ENCODE results near the gene IL4I1.

The IL4I1 gene

GRCh38 chr19:49923055-49924003 lies 26.6 kb upstream of the IL4I1 start:
- DNase-seq = no peak

- DNase-seq = no peak
Measured at GRCh38 chr19:49921871-49922795, 25.4 kb upstream of the IL4I1 start.

GRCh38 chr19:49920624-49921363 lies 24.1 kb upstream of the IL4I1 start:
- DNase-seq = no peak

- no peak for DNase-seq
Measured at GRCh38 chr19:49918089-49918488, 21.4 kb upstream of the IL4I1 start.

- no peak for DNase-seq
Measured at GRCh38 chr19:49916839-49917733, 20.4 kb upstream of the IL4I1 start.

- DNase-seq = no peak
Measured at GRCh38 chr19:49915271-49915670, 18.6 kb upstream of the IL4I1 start.

GRCh38 chr19:49913720-49914119 lies 17.0 kb upstream of the IL4I1 start:
- DNase-seq = no peak

- no peak for DNase-seq
Measured at GRCh38 chr19:49912965-49913685, 16.4 kb upstream of the IL4I1 start.

- no peak for DNase-seq
Measured at GRCh38 chr19:49911381-49912145, 14.9 kb upstream of the IL4I1 start.

- no peak for DNase-seq
Measured at GRCh38 chr19:49910179-49910578, 13.5 kb upstream of the IL4I1 start.

- DNase-seq = no peak
Measured at GRCh38 chr19:49908480-49909420, 12.1 kb upstream of the IL4I1 start.

GRCh38 chr19:49907745-49908446 lies 11.2 kb upstream of the IL4I1 start:
- DNase-seq = no peak

GRCh38 chr19:49906879-49907564 lies 10.3 kb upstream of the IL4I1 start:
- no peak for DNase-seq

- DNase-seq = no peak
Measured at GRCh38 chr19:49904136-49904535, 7.4 kb upstream of the IL4I1 start.

- DNase-seq = no peak
Measured at GRCh38 chr19:49895566-49896297, 955 bp downstream of the IL4I1 start.

- no peak for DNase-seq
Measured at GRCh38 chr19:49894879-49895565, 1.7 kb downstream of the IL4I1 start.
